Activated CD4-positive, CD25-positive, alpha-beta regulatory T cell treated with anti-CD3 and anti-CD28 coated beads, Interleukin-2, amount 50 U/mL, for 16 hours (primary cell): ENCODE results near the gene SPPL2C.

Experiments used
- DNase-seq: peaks from one replicate; pipeline ENCODE4 v3.0.0-alpha.2; 2020; ENCODE audit warnings: low read depth, low spot score

SPPL2C gene

GRCh38 chr17:45844695-45845375 lies at the start of gene SPPL2C:
TSS of gene SPPL2C (plus strand) at chr17:45844881. CDS start at chr17:45844907, 26 bp downstream.
- DNase-seq = no peak

GRCh38 chr17:45800816-45801215 lies 43.9 kb upstream of the SPPL2C start:
- DNase-seq = no peak

GRCh38 chr17:45801421-45801820 lies 43.3 kb upstream of the SPPL2C start:
- no peak for DNase-seq

GRCh38 chr17:45808845-45809244 lies 35.8 kb upstream of the SPPL2C start:
- no peak for DNase-seq

GRCh38 chr17:45809499-45809898 lies 35.2 kb upstream of the SPPL2C start:
- DNase-seq = no peak

GRCh38 chr17:45812102-45812501 lies 32.6 kb upstream of the SPPL2C start:
- no peak for DNase-seq

- no peak for DNase-seq
Measured at GRCh38 chr17:45813048-45813725, 31.5 kb upstream of the SPPL2C start.

GRCh38 chr17:45814622-45815606 lies 29.8 kb upstream of the SPPL2C start:
- DNase-seq = no peak

GRCh38 chr17:45815752-45816151 lies 28.9 kb upstream of the SPPL2C start:
- no peak for DNase-seq

- DNase-seq = no peak
Measured at GRCh38 chr17:45818041-45818440, 26.6 kb upstream of the SPPL2C start.

- DNase-seq = no peak
Measured at GRCh38 chr17:45818699-45819098, 26.0 kb upstream of the SPPL2C start.

- no peak for DNase-seq
Measured at GRCh38 chr17:45819632-45820031, 25.0 kb upstream of the SPPL2C start.

- DNase-seq = no peak
Measured at GRCh38 chr17:45820052-45820780, 24.5 kb upstream of the SPPL2C start.

- no peak for DNase-seq
Measured at GRCh38 chr17:45821147-45821546, 23.5 kb upstream of the SPPL2C start.

- no peak for DNase-seq
Measured at GRCh38 chr17:45823598-45823997, 21.1 kb upstream of the SPPL2C start.

- DNase-seq = no peak
Measured at GRCh38 chr17:45824475-45824874, 20.2 kb upstream of the SPPL2C start.

- DNase-seq = no peak
Measured at GRCh38 chr17:45824901-45825492, 19.7 kb upstream of the SPPL2C start.

- no peak for DNase-seq
Measured at GRCh38 chr17:45825792-45826191, 18.9 kb upstream of the SPPL2C start.

GRCh38 chr17:45826919-45827588 lies 17.6 kb upstream of the SPPL2C start:
- DNase-seq = no peak

- no peak for DNase-seq
Measured at GRCh38 chr17:45828171-45828570, 16.5 kb upstream of the SPPL2C start.
